SK-MEL-5 (cell line): ENCODE measurements around the gene TSPAN32. TPM values are rescaled to one million over a fixed set of nuclear protein-coding genes. Genes with fewer than 3 reads are reported as not detected.
"Not testable (repeated sequence)": the region's sequence is repeated elsewhere in the genome, so short reads cannot be mapped to it uniquely, and the experiment has no call there.

Experiments
- DNase-seq: peaks from one replicate; pipeline ENCODE4 v3.0.0-alpha.2; 2016; ENCODE audit warnings: low read depth, low spot score
- in situ Hi-C: cut with HindIII; loops from 2 replicates; pipeline ENCODE4 v1.10.0; 2016; ENCODE audit warnings: low sequenced_read_pairs, high pct_unique_total_duplicates, low pct_unique_long_range_greater_than_20kb
- total RNA-seq: library from RNA; depleted of rRNA; stranded (reverse); fragments of >200 nt; shearing (Covaris generic); gene quantifications from 2 replicates; pipeline ENCODE4 v1.2.3, GENCODE V29; 2014

Gene TSPAN32
- total RNA-seq, 1 experiment from 2014 or later, result not detected

- in situ Hi-C loops, result no loop called here
- no peak for DNase-seq
Measured at GRCh38 chr11:2317354-2318050, 15.7 kb downstream of the TSPAN32 start.

GRCh38 chr11:2318123-2318522 is 16.3 kb downstream of the TSPAN32 start:
- in situ Hi-C loops, result no loop called here
- DNase-seq, result no peak

GRCh38 chr11:2318707-2319106 is 16.9 kb downstream of the TSPAN32 start:
- no peak for DNase-seq
- in situ Hi-C loops, result no loop called here

GRCh38 chr11:2319791-2320472 is 18.1 kb downstream of the TSPAN32 start:
- no peak for DNase-seq
- in situ Hi-C loops, result no loop called here

GRCh38 chr11:2320568-2321310 is 18.9 kb downstream of the TSPAN32 start:
- in situ Hi-C loops, result no loop called here
- no peak for DNase-seq

- DNase-seq, result no peak
- in situ Hi-C loops, result no loop called here
Measured at GRCh38 chr11:2321311-2321683, 19.5 kb downstream of the TSPAN32 start.

- DNase-seq, result no peak
- in situ Hi-C loops, result no loop called here
Measured at GRCh38 chr11:2325123-2325522, 23.3 kb downstream of the TSPAN32 start.

- in situ Hi-C loops, result no loop called here
- no peak for DNase-seq
Measured at GRCh38 chr11:2325719-2326118, 23.9 kb downstream of the TSPAN32 start.

GRCh38 chr11:2327032-2327431 is 25.2 kb downstream of the TSPAN32 start:
- in situ Hi-C loops, result no loop called here
- DNase-seq, result no peak

GRCh38 chr11:2328021-2328420 is 26.2 kb downstream of the TSPAN32 start:
- DNase-seq, result no peak
- in situ Hi-C loops, result no loop called here

GRCh38 chr11:2328656-2329354 is 27.0 kb downstream of the TSPAN32 start:
- in situ Hi-C loops, result no loop called here
- no peak for DNase-seq

GRCh38 chr11:2329551-2329950 is 27.7 kb downstream of the TSPAN32 start:
- no peak for DNase-seq
- in situ Hi-C loops, result no loop called here

GRCh38 chr11:2330696-2331095 is 28.9 kb downstream of the TSPAN32 start:
- in situ Hi-C loops, result no loop called here
- DNase-seq, result no peak

GRCh38 chr11:2331404-2331803 is 29.6 kb downstream of the TSPAN32 start:
- DNase-seq, result no peak
- in situ Hi-C loops, result no loop called here

GRCh38 chr11:2332569-2332968 is 30.8 kb downstream of the TSPAN32 start:
- DNase-seq, in situ Hi-C loops: not testable (repeated sequence)

- in situ Hi-C loops, DNase-seq: not testable (repeated sequence)
Measured at GRCh38 chr11:2333486-2334205, 31.8 kb downstream of the TSPAN32 start.

- DNase-seq, in situ Hi-C loops: not testable (repeated sequence)
Measured at GRCh38 chr11:2335286-2335685, 33.5 kb downstream of the TSPAN32 start.
